Left lung (tissue), 10 donors: ENCODE measurements around the gene NEK3. TPM values are rescaled to one million over a fixed set of nuclear protein-coding genes. Genes with fewer than 3 reads are reported as not detected.
"Not testable (repeated sequence)": the region's sequence is repeated elsewhere in the genome, so short reads cannot be mapped to it uniquely, and the experiment has no call there.

Source experiments
- ATAC-seq: fragments of 200-7000 bp; cut with Tn5 transposase; one replicate; pipeline ENCODE4 v1.9.1; 2020; ENCODE audit warnings: moderate library complexity
- DNase-seq, 4 donors: peaks; one replicate each; pipeline ENCODE4 v3.0.0-alpha.2; 2013 to 2020
- H3K27ac ChIP-seq, 2 donors: fragments of 200-600 bp; sonication (generic) in 1 of 2; one replicate each; pipeline versions ENCODE4 v1.5.0 to v1.8.0; 2020 to 2021
- H3K27me3 ChIP-seq, 2 donors: fragments of 200-600 bp; sonication (generic) in 1 of 2; one replicate each; pipeline versions ENCODE4 v1.5.0 to v1.8.0; 2020 to 2021
- H3K36me3 ChIP-seq, 2 donors: fragments of 200-600 bp; sonication (generic) in 1 of 2; one replicate each; pipeline versions ENCODE4 v1.5.0 to v1.8.0; 2020 to 2021
- H3K4me1 ChIP-seq, 2 donors: fragments of 200-600 bp; one replicate each; pipeline ENCODE4 v1.8.0; 2021
- H3K4me3 ChIP-seq, 2 donors: fragments of 200-600 bp; sonication (generic) in 1 of 2; one replicate each; pipeline versions ENCODE4 v1.5.0 to v1.8.0; 2020 to 2021; ENCODE audit warnings: mild to moderate bottlenecking in 1 of 2
- H3K9me3 ChIP-seq, 2 donors: fragments of 200-600 bp; sonication (generic) in 1 of 2; one replicate each; pipeline versions ENCODE4 v1.5.0 to v1.8.0; 2020 to 2021
- intact Hi-C, 2 donors: fragments of 100-400 bp; cut with DNase I; formaldehyde crosslinking; loops; one replicate each; pipeline versions ENCODE4 v1.11.2 to v1.14.2; 2022
- polyA plus RNA-seq, 6 donors: library from polyadenylated mRNA; unstranded; fragments of 120-200 nt; gene quantifications; one replicate each; pipeline ENCODE4 v1.2.1, GENCODE V29; 2013; ENCODE audit not compliant: insufficient read length in 6 of 6
- total RNA-seq, 2 donors: library from RNA; stranded (reverse); fragmentation: NEBNext Ultra II Directional; extraction: Animal tissue kit (Norgen Biotek cat#: 25700); gene quantifications; one replicate each; pipeline ENCODE4 v1.2.1, GENCODE V29; 2021
- TF ChIP-seq, protein P1 (sequence below), 2 donors: fragments of 200-600 bp; sonication (generic) in 1 of 2; IDR thresholded peaks; one replicate each; pipeline versions ENCODE4 v1.5.0 to v1.8.0; 2021; ENCODE audit warnings: antibody characterized with exemption in 2 of 2
- donor health status: DM: no; HTN: yes; CAD: no.
- donor health status: DM: no; HTN: no; CAD: no.

The NEK3 gene
- total and polyA plus RNA-seq, 8 donors: 9.8 to 59.2 (median 54.8) TPM

DNA sequence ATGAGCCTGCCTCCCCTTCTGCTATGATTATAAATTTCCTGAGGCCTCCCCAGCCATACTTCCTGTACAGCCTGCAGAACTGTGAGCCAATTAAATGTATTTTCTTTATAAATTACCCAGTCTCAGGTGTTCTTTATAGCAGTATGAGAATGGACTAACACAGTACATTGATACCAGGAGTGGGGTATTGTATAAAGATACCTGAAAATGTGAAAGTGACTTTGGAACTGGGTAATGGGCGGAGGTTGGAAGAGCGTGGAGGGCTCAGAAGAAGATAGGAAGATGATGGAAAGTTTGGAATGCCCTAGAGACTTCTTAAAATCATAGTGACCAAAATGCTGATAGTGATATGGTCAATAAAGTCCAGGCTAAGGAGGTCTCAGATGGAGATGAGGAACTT is 63.3 kb downstream of the NEK3 start:
- ATAC-seq (no peak), DNase-seq (no peak)
- TF ChIP-seq, protein P1, sequence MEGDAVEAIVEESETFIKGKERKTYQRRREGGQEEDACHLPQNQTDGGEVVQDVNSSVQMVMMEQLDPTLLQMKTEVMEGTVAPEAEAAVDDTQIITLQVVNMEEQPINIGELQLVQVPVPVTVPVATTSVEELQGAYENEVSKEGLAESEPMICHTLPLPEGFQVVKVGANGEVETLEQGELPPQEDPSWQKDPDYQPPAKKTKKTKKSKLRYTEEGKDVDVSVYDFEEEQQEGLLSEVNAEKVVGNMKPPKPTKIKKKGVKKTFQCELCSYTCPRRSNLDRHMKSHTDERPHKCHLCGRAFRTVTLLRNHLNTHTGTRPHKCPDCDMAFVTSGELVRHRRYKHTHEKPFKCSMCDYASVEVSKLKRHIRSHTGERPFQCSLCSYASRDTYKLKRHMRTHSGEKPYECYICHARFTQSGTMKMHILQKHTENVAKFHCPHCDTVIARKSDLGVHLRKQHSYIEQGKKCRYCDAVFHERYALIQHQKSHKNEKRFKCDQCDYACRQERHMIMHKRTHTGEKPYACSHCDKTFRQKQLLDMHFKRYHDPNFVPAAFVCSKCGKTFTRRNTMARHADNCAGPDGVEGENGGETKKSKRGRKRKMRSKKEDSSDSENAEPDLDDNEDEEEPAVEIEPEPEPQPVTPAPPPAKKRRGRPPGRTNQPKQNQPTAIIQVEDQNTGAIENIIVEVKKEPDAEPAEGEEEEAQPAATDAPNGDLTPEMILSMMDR (IDR thresholded peaks at IDR 0.05): no peak
- H3K4me1 ChIP-seq: no peaks in the 10 kb centered on the region
- no peaks in the 10 kb centered on the region for H3K36me3 ChIP-seq
- H3K27ac ChIP-seq: no peak overlapping the region
- H3K9me3 ChIP-seq: no peaks in the 10 kb centered on the region
- H3K4me3 ChIP-seq: no peak overlapping the region
- intact Hi-C loops: no loop called here
- no peaks in the 10 kb centered on the region for H3K27me3 ChIP-seq

DNA sequence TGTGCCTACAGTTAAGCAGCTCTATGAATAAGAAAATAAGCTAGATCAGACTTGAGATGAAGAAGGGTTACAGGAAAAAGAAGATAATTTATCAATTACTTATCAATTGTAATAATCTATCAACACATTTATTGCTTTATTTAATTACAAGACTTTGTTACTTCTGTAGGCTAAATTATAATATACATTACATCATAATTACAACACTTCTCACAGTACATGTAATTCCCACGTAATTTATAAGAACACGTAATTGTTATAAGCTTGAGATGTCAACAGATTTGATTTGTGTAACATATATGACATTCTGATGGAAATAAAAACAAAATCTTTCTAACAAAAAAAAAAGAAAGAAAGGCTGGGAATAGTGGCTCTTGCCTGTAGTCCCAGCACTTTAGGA is 67.3 kb downstream of the NEK3 start:
- Histone ChIP-seq H3K4me3 (no peak overlapping the region), H3K36me3 (no peaks in the 10 kb centered on the region), H3K27ac (no peak overlapping the region), H3K27me3 (no peaks in the 10 kb centered on the region), H3K4me1 (no peaks in the 10 kb centered on the region), H3K9me3 (no peaks in the 10 kb centered on the region)
- TF ChIP-seq, protein P1 (IDR thresholded peaks at IDR 0.05): no peak
- ATAC-seq: no peak
- no peak for DNase-seq
- intact Hi-C loops: no loop called here

DNA sequence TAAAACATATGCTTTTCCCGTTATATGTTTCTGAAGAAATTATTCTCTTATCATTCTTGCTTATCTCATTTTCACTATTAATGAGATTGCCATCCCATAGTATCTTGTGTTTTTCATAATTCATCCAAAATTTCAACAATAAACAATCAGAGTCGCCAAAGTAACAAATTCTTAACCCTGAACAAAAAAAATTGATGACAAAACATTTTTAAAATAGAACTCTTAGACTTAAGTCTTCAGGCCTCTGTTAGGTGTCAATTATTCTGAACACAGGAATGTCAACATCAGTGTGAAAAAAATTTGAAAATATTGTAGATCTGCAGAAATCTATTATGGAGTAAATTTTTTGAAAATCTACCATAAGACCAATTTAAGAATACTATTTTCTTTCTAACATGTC is 67.9 kb downstream of the NEK3 start:
- no peak overlapping the region for H3K27ac ChIP-seq
- H3K36me3 ChIP-seq: no peaks in the 10 kb centered on the region
- H3K4me1 ChIP-seq: no peaks in the 10 kb centered on the region
- ATAC-seq (no peak), DNase-seq (no peak)
- H3K4me3 ChIP-seq: no peak overlapping the region
- H3K9me3 ChIP-seq: no peaks in the 10 kb centered on the region
- no peaks in the 10 kb centered on the region for H3K27me3 ChIP-seq
- intact Hi-C loops: no loop called here
- TF ChIP-seq, protein P1 (IDR thresholded peaks at IDR 0.05): no peak

DNA sequence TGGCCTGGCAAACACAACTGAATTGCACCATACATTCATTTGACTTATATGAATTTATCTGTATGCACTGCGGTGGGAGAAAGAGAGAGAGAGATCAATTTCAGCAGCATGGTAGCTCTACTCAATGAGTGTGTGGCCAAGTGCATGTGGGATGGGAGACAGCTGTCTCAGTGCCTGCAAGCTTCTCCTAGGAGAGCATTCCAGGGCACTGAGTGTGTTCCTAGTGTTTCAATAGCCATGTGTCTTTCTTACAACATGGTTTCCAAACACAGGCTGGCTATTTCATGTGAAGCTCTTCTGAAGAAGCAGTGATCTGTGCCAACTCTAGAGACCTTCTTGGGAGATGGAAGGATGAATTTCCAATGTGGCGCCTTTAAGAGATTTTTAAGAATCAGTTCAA is 74.0 kb downstream of the NEK3 start:
- Histone ChIP-seq H3K27me3 (no peaks in the 10 kb centered on the region), H3K4me1 (no peaks in the 10 kb centered on the region), H3K9me3 (no peaks in the 10 kb centered on the region), H3K36me3 (no peaks in the 10 kb centered on the region), H3K4me3 (no peak overlapping the region), H3K27ac (no peak overlapping the region)
- TF ChIP-seq, protein P1 (IDR thresholded peaks at IDR 0.05): no peak
- ATAC-seq (no peak), DNase-seq (peak in 2 of 4 donors; percentile 20 to 40)
- intact Hi-C loops: no loop called here

DNA sequence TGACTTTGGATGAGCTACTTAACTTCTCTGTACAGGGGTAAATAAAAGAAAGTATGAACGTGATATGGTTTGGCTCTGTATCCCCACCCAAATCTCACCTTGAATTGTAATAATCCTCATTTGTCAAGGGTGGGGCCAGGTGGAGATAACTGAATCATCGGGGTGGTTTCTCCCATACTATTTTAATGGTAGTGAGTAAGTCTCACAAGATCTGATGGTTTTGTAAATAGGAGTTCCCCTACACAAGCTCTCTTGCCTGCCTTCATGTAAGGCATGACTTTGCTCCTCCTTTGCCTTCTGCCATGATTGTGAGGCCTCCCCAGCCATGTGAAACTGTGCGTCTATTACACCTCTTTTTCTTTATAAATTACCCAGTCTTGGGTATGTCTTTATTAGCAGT is 74.4 kb downstream of the NEK3 start:
- H3K27ac ChIP-seq, H3K9me3 ChIP-seq, H3K27me3 ChIP-seq, DNase-seq, H3K36me3 ChIP-seq, H3K4me1 ChIP-seq, ATAC-seq, intact Hi-C loops, H3K4me3 ChIP-seq: not testable (repeated sequence)

Other genes with a start within 250 kb of the NEK3 start
- gene ATP7B, start 148.1 kb downstream of the NEK3 start, total RNA-seq: 1 to 10 TPM; 5.9 to 7.2 TPM
- gene ATP7B, start 148.1 kb downstream of the NEK3 start, polyA plus RNA-seq: 10 to 100 TPM; 17.9 to 20.5 (median 18.5) TPM
- gene ALG11, start 147.2 kb downstream of the NEK3 start, total RNA-seq: 10 to 100 TPM; 31.2 to 31.9 TPM
- gene ALG11, start 147.2 kb downstream of the NEK3 start, polyA plus RNA-seq: 10 to 100 TPM; 27.1 to 34.9 (median 31.3) TPM
- 10 to 100 TPM; 16.9 to 18.2 TPM for gene UTP14C, start 134.9 kb downstream of the NEK3 start, total RNA-seq
- 10 to 100 TPM; 28.6 to 33.4 (median 31.8) TPM for gene UTP14C, start 134.9 kb downstream of the NEK3 start, polyA plus RNA-seq
- gene NEK5, start 30.5 kb downstream of the NEK3 start, total RNA-seq: 1 to 10 TPM in 1 of 2 donors, under 1 TPM in 1; 0.41 to 2.4 TPM
- 1 to 10 TPM; 3.0 to 6.9 (median 5.7) TPM for gene NEK5, start 30.5 kb downstream of the NEK3 start, polyA plus RNA-seq
- gene THSD1, start 246.6 kb upstream of the NEK3 start, total RNA-seq: 10 to 100 TPM; 10.8 to 16.0 TPM
- gene THSD1, start 246.6 kb upstream of the NEK3 start, polyA plus RNA-seq: 10 to 100 TPM; 38.6 to 57.2 (median 50.7) TPM